Activated CD8-positive, alpha-beta memory T cell treated with anti-CD3 and anti-CD28 coated beads, Interleukin-2, amount 10 ng/mL, durations not matched to agents 7 days and 5 days (primary cell): Measurements from ENCODE around the gene TCOF1. TPM values are rescaled to one million over a fixed set of nuclear protein-coding genes. Genes with fewer than 3 reads are reported as not detected.

ENCODE experiments used
- ATAC-seq: fragments of 150-1000 bp; cut with Tn5 transposase; one replicate; pipeline ENCODE4 v1.10.0; 2021; ENCODE audit warnings: moderate library complexity
- CTCF ChIA-PET: fragments of 350-600 bp; sonication (Branson Sonifier 250); formaldehyde crosslinking; loops from one replicate; lab custom pipeline; 2021; ENCODE audit warnings: antibody characterized with exemption; lab: Charles Lee
- DNase-seq: peaks from one replicate; pipeline ENCODE4 v3.0.0-alpha.2; 2020
- H3K27ac Mint-ChIP-seq: one replicate; pipeline ENCODE4 v1.8.0; 2021; ENCODE audit warnings: mild to moderate bottlenecking, mixed read lengths
- H3K27me3 Mint-ChIP-seq: one replicate; pipeline ENCODE4 v1.8.0; 2021; ENCODE audit warnings: mixed read lengths
- H3K36me3 Mint-ChIP-seq: one replicate; pipeline ENCODE4 v1.8.0; 2021; ENCODE audit warnings: mild to moderate bottlenecking, mixed read lengths
- H3K4me1 Mint-ChIP-seq: one replicate; pipeline ENCODE4 v1.8.0; 2021; ENCODE audit warnings: mixed read lengths
- H3K4me3 Mint-ChIP-seq: one replicate; pipeline ENCODE4 v1.8.0; 2021; ENCODE audit warnings: mild to moderate bottlenecking, moderate library complexity, mixed read lengths
- H3K9me3 Mint-ChIP-seq: one replicate; pipeline ENCODE4 v1.8.0; 2022; ENCODE audit warnings: low read depth, mixed read lengths
- total RNA-seq, 2 experiments: library from RNA; stranded (reverse); gene quantifications; one replicate each; pipeline ENCODE4 v1.2.3, GENCODE V29; 2021

TCOF1 gene
- total RNA-seq, 2 experiments from 2014 or later = 95.3 to 96.9 TPM

GRCh38 chr5:150428106-150428876, 70.8 kb downstream of the TCOF1 start:
- Mint-ChIP-seq H3K36me3 (no peaks in the 10 kb centered on the region), H3K27ac (no peak overlapping the region), H3K4me1 (peaks cover 3% of the 10 kb centered on the region), H3K4me3 (no peak overlapping the region), H3K27me3 (peaks cover 6% of the 10 kb centered on the region), H3K9me3 (no peaks in the 10 kb centered on the region)
- DNase-seq (no peak), ATAC-seq (no peak)
- CTCF ChIA-PET = interaction anchor here (0.6 to 0.8 kb wide), 2 partner anchors 11 to 29 kb away, joined by 3 read pairs; no protein-coding TSS in a partner anchor

GRCh38 chr5:150428978-150429377, 71.5 kb downstream of the TCOF1 start:
- H3K4me1 Mint-ChIP-seq = peaks cover 3% of the 10 kb centered on the region
- no peak overlapping the region for H3K27ac Mint-ChIP-seq
- CTCF ChIA-PET = interaction anchor here (0.8 kb wide), 1 partner anchor 30 kb away, joined by 3 read pairs; no protein-coding TSS in a partner anchor

GRCh38 chr5:150429410-150429873, 71.9 kb downstream of the TCOF1 start:
- H3K9me3 Mint-ChIP-seq = no peaks in the 10 kb centered on the region
- CTCF ChIA-PET = interaction anchor here (0.8 kb wide), 1 partner anchor 30 kb away, joined by 3 read pairs; no protein-coding TSS in a partner anchor
- DNase-seq (no peak), ATAC-seq (no peak)
- H3K36me3 Mint-ChIP-seq = no peaks in the 10 kb centered on the region
- peaks cover 6% of the 10 kb centered on the region for H3K27me3 Mint-ChIP-seq
- H3K27ac Mint-ChIP-seq = no peak overlapping the region
- no peak overlapping the region for H3K4me3 Mint-ChIP-seq
- peaks cover 3% of the 10 kb centered on the region for H3K4me1 Mint-ChIP-seq

More at GRCh38 chr5:150428978-150429377, 71.5 kb downstream of the TCOF1 start:
- no peak overlapping the region for H3K4me3 Mint-ChIP-seq
- ATAC-seq (no peak), DNase-seq (no peak)
- H3K27me3 Mint-ChIP-seq = peaks cover 6% of the 10 kb centered on the region
- H3K36me3 Mint-ChIP-seq = no peaks in the 10 kb centered on the region
- H3K9me3 Mint-ChIP-seq = no peaks in the 10 kb centered on the region

- Mint-ChIP-seq H3K4me3 (no peak overlapping the region), H3K9me3 (no peaks in the 10 kb centered on the region)
- CTCF ChIA-PET = interaction anchor here (7.6 kb wide), 1 partner anchor 17 kb away, joined by 68 read pairs; the partner anchor contains the start of gene CD74
Observed at GRCh38 chr5:150431048-150431447, 73.6 kb downstream of the TCOF1 start.

GRCh38 chr5:150431574-150431973, 74.1 kb downstream of the TCOF1 start:
- CTCF ChIA-PET = interaction anchor here (5.5 to 7.6 kb wide), 2 partner anchors 18 to 34 kb away, joined by 68 to 87 read pairs; partner anchors contain the start of gene CD74
- no peak for DNase-seq
- Mint-ChIP-seq H3K4me3 (no peak overlapping the region), H3K9me3 (no peaks in the 10 kb centered on the region), H3K36me3 (no peaks in the 10 kb centered on the region), H3K27me3 (no peaks in the 10 kb centered on the region), H3K4me1 (peaks cover 12% of the 10 kb centered on the region), H3K27ac (no peak overlapping the region)
- ATAC-seq = no peak

More at GRCh38 chr5:150431048-150431447, 73.6 kb downstream of the TCOF1 start:
- no peaks in the 10 kb centered on the region for H3K36me3 Mint-ChIP-seq
- DNase-seq (no peak), ATAC-seq (no peak)
- peaks cover 7% of the 10 kb centered on the region for H3K4me1 Mint-ChIP-seq
- H3K27me3 Mint-ChIP-seq = no peaks in the 10 kb centered on the region
- no peak overlapping the region for H3K27ac Mint-ChIP-seq

GRCh38 chr5:150434464-150434863, 77.0 kb downstream of the TCOF1 start:
- peaks cover 16% of the 10 kb centered on the region for H3K4me1 Mint-ChIP-seq
- no peaks in the 10 kb centered on the region for H3K36me3 Mint-ChIP-seq
- DNase-seq (no peak), ATAC-seq (no peak)
- no peak overlapping the region for H3K4me3 Mint-ChIP-seq
- H3K27ac Mint-ChIP-seq = no peak overlapping the region
- H3K9me3 Mint-ChIP-seq = no peaks in the 10 kb centered on the region
- CTCF ChIA-PET = interaction anchor here (1.2 to 7.6 kb wide), 5 partner anchors 10 to 51 kb away, joined by 3 to 87 read pairs (median 4); partner anchors contain the start of gene CD74
- H3K27me3 Mint-ChIP-seq = no peaks in the 10 kb centered on the region

- H3K9me3 Mint-ChIP-seq = no peaks in the 10 kb centered on the region
- no peaks in the 10 kb centered on the region for H3K36me3 Mint-ChIP-seq
- CTCF ChIA-PET = interaction anchor here (0.6 to 7.6 kb wide), 18 partner anchors 10 to 306 kb away, joined by 3 to 87 read pairs (median 4); partner anchors contain the start of genes CD74, RPS14 and TCOF1
- peak; percentile 95 for DNase-seq
- peak overlapping the region; percentile 38 for H3K4me3 Mint-ChIP-seq
- H3K27me3 Mint-ChIP-seq = no peaks in the 10 kb centered on the region
- peak; percentile 98 for ATAC-seq
- peak overlapping the region; percentile 84 for H3K27ac Mint-ChIP-seq
- H3K4me1 Mint-ChIP-seq = peaks cover 13% of the 10 kb centered on the region
Observed at GRCh38 chr5:150436141-150436680, 78.7 kb downstream of the TCOF1 start.

GRCh38 chr5:150438873-150439546, 81.5 kb downstream of the TCOF1 start:
- no peaks in the 10 kb centered on the region for H3K9me3 Mint-ChIP-seq
- H3K4me1 Mint-ChIP-seq = peaks cover 13% of the 10 kb centered on the region
- CTCF ChIA-PET = interaction anchor here (0.7 to 1.3 kb wide), 5 partner anchors 11 to 221 kb away, joined by 3 to 7 read pairs (median 3); partner anchors contain the start of gene RPS14
- H3K4me3 Mint-ChIP-seq = no peak overlapping the region
- DNase-seq (no peak), ATAC-seq (no peak)
- H3K36me3 Mint-ChIP-seq = peaks cover 8% of the 10 kb centered on the region
- H3K27me3 Mint-ChIP-seq = no peaks in the 10 kb centered on the region
- no peak overlapping the region for H3K27ac Mint-ChIP-seq

GRCh38 chr5:150440948-150441812, 83.7 kb downstream of the TCOF1 start:
- H3K4me3 Mint-ChIP-seq = no peak overlapping the region
- H3K4me1 Mint-ChIP-seq = peaks cover 14% of the 10 kb centered on the region
- DNase-seq (no peak), ATAC-seq (no peak)
- H3K36me3 Mint-ChIP-seq = peaks cover 21% of the 10 kb centered on the region
- H3K27ac Mint-ChIP-seq = no peak overlapping the region
- no peaks in the 10 kb centered on the region for H3K9me3 Mint-ChIP-seq
- no peaks in the 10 kb centered on the region for H3K27me3 Mint-ChIP-seq
- CTCF ChIA-PET = interaction anchor here (1.4 to 3.3 kb wide), 3 partner anchors 9 to 42 kb away, joined by 4 to 16 read pairs (median 8); partner anchors contain the start of gene RPS14

GRCh38 chr5:150441813-150442698, 84.6 kb downstream of the TCOF1 start:
- Mint-ChIP-seq H3K4me1 (peaks cover 16% of the 10 kb centered on the region), H3K36me3 (peaks cover 30% of the 10 kb centered on the region), H3K27ac (peak overlapping the region; percentile 42), H3K4me3 (no peak overlapping the region), H3K27me3 (no peaks in the 10 kb centered on the region), H3K9me3 (no peaks in the 10 kb centered on the region)
- CTCF ChIA-PET = interaction anchor here (1.4 to 3.3 kb wide), 3 partner anchors 8 to 43 kb away, joined by 4 to 16 read pairs (median 8); partner anchors contain the start of gene RPS14
- DNase-seq (no peak), ATAC-seq (no peak)

- Mint-ChIP-seq H3K4me1 (peaks cover 21% of the 10 kb centered on the region), H3K36me3 (peaks cover 36% of the 10 kb centered on the region)
- DNase-seq = no peak
Observed at GRCh38 chr5:150442699-150443080, 85.2 kb downstream of the TCOF1 start.

More at GRCh38 chr5:150442699-150443080, 85.2 kb downstream of the TCOF1 start:
- Mint-ChIP-seq H3K4me3 (no peak overlapping the region), H3K27ac (no peak overlapping the region), H3K27me3 (no peaks in the 10 kb centered on the region), H3K9me3 (no peaks in the 10 kb centered on the region)
- CTCF ChIA-PET = interaction anchor here (3.3 kb wide), 1 partner anchor 44 kb away, joined by 16 read pairs; no protein-coding TSS in a partner anchor
- no peak for ATAC-seq
